ENCODE data around the gene SAYSD1.

Gene SAYSD1

GRCh38 chr6:39063526-39063925, 51.5 kb downstream of the SAYSD1 start:
- Histone ChIP-seq H3K4me3 (ENCODE audit: low read depth in 1 of 2, low read length in 1 of 2) (no peak overlapping the region), H3K27me3 (peaks cover 32% of the 10 kb centered on the region), H3K9me3 (no peaks in the 10 kb centered on the region), H3K4me1 (ENCODE audit: control insufficient read depth in 1 of 2, insufficient read depth in 1 of 2, low read depth in 1 of 2, low read length in 1 of 2) (no peaks in the 10 kb centered on the region), H3K27ac (no peak overlapping the region), H3K36me3 (no peaks in the 10 kb centered on the region)
- TF ChIP-seq CTCF (IDR thresholded peaks at IDR 0.05) = no peak

GRCh38 chr6:39062014-39062740, 52.8 kb downstream of the SAYSD1 start:
- Histone ChIP-seq H3K4me3 (ENCODE audit: low read depth in 1 of 2, low read length in 1 of 2) (no peak overlapping the region), H3K9me3 (no peaks in the 10 kb centered on the region), H3K27me3 (peaks cover 32% of the 10 kb centered on the region), H3K36me3 (no peaks in the 10 kb centered on the region), H3K4me1 (ENCODE audit: control insufficient read depth in 1 of 2, insufficient read depth in 1 of 2, low read depth in 1 of 2, low read length in 1 of 2) (no peaks in the 10 kb centered on the region), H3K27ac (no peak overlapping the region)
- no peak for TF ChIP-seq CTCF (IDR thresholded peaks at IDR 0.05)

- Histone ChIP-seq H3K9me3 (no peaks in the 10 kb centered on the region), H3K4me1 (ENCODE audit: control insufficient read depth in 1 of 2, insufficient read depth in 1 of 2, low read depth in 1 of 2, low read length in 1 of 2) (no peaks in the 10 kb centered on the region), H3K27me3 (peaks cover 29% of the 10 kb centered on the region), H3K36me3 (no peaks in the 10 kb centered on the region), H3K27ac (no peak overlapping the region), H3K4me3 (ENCODE audit: low read depth in 1 of 2, low read length in 1 of 2) (no peak overlapping the region)
- TF ChIP-seq CTCF (IDR thresholded peaks at IDR 0.05) = no peak
Observed at GRCh38 chr6:39061588-39061987, 53.4 kb downstream of the SAYSD1 start.

GRCh38 chr6:39061182-39061581, 53.8 kb downstream of the SAYSD1 start:
- TF ChIP-seq CTCF (IDR thresholded peaks at IDR 0.05) = no peak
- Histone ChIP-seq H3K36me3 (no peaks in the 10 kb centered on the region), H3K27me3 (peaks cover 27% of the 10 kb centered on the region), H3K27ac (no peak overlapping the region), H3K4me1 (ENCODE audit: control insufficient read depth in 1 of 2, insufficient read depth in 1 of 2, low read depth in 1 of 2, low read length in 1 of 2) (no peaks in the 10 kb centered on the region), H3K4me3 (ENCODE audit: low read depth in 1 of 2, low read length in 1 of 2) (no peak overlapping the region), H3K9me3 (no peaks in the 10 kb centered on the region)

- Histone ChIP-seq H3K27ac (no peak overlapping the region), H3K36me3 (no peaks in the 10 kb centered on the region), H3K9me3 (no peaks in the 10 kb centered on the region), H3K4me1 (ENCODE audit: control insufficient read depth in 1 of 2, insufficient read depth in 1 of 2, low read depth in 1 of 2, low read length in 1 of 2) (no peaks in the 10 kb centered on the region), H3K4me3 (ENCODE audit: low read depth in 1 of 2, low read length in 1 of 2) (no peak overlapping the region), H3K27me3 (peaks cover 27% of the 10 kb centered on the region)
- TF ChIP-seq CTCF (IDR thresholded peaks at IDR 0.05) = no peak
Observed at GRCh38 chr6:39060467-39061160, 54.4 kb downstream of the SAYSD1 start.

Measured in neutrophil (primary cell).